Measurements from ENCODE around the gene H1-8. TPM values are rescaled to one million over a fixed set of nuclear protein-coding genes. Genes with fewer than 3 reads are reported as not detected.
A peak's percentile ranks its signal among the peaks of the same experiment; 100 is the strongest.

H1-8 gene
- polyA plus RNA-seq, 1 experiment = not detected

DNA sequence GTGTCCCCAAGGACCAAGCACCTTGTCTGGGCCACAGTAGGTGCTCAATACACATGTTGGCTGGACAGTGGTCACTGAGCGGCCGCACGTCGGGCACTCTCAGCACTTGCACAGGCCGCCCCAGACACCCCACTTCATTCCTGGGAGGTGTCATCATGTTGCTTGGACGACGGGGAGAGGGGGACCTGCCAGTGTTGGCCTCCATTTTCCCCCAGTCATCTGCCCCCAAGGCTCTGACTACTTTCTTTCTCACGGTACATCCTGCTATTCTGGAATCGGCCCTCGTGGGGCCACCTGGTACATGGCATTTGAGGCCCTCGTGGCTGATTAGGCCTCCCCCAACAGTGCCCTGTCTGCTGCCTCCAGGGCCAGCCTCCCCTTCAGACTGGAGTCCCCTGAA is 15.7 kb upstream of the H1-8 start:
- H3K9me3 ChIP-seq (ENCODE audit: control insufficient read depth, insufficient read depth, low read length) = no peaks in the 10 kb centered on the region; the same call in 1 of the 2 replicates
- H3K27me3 ChIP-seq (ENCODE audit: control insufficient read depth, insufficient read depth, low read length) = no peaks in the 10 kb centered on the region
- DNase-seq (ENCODE audit: low read depth, low spot score) = no peak
- TF ChIP-seq, protein P1, sequence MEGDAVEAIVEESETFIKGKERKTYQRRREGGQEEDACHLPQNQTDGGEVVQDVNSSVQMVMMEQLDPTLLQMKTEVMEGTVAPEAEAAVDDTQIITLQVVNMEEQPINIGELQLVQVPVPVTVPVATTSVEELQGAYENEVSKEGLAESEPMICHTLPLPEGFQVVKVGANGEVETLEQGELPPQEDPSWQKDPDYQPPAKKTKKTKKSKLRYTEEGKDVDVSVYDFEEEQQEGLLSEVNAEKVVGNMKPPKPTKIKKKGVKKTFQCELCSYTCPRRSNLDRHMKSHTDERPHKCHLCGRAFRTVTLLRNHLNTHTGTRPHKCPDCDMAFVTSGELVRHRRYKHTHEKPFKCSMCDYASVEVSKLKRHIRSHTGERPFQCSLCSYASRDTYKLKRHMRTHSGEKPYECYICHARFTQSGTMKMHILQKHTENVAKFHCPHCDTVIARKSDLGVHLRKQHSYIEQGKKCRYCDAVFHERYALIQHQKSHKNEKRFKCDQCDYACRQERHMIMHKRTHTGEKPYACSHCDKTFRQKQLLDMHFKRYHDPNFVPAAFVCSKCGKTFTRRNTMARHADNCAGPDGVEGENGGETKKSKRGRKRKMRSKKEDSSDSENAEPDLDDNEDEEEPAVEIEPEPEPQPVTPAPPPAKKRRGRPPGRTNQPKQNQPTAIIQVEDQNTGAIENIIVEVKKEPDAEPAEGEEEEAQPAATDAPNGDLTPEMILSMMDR (IDR thresholded peaks at IDR 0.05; ENCODE audit: low read depth, low read length) = no peak
- CTCF ChIA-PET = no interaction called here
- no peak overlapping the region for H3K27ac ChIP-seq (ENCODE audit: low read depth, low read length)
- no peak overlapping the region for H3K4me3 ChIP-seq (ENCODE audit: low read depth, low read length)
- POLR2A ChIA-PET = no interaction called here

DNA sequence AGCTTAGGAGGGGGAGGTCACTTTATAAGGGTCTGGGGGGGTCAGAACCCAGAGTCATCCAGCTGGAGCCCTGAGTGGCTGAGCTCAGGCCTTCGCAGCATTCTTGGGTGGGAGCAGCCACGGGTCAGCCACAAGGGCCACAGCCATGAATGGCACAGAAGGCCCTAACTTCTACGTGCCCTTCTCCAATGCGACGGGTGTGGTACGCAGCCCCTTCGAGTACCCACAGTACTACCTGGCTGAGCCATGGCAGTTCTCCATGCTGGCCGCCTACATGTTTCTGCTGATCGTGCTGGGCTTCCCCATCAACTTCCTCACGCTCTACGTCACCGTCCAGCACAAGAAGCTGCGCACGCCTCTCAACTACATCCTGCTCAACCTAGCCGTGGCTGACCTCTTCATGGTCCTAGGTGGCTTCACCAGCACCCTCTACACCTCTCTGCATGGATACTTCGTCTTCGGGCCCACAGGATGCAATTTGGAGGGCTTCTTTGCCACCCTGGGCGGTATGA is 14.3 kb upstream of the H1-8 start, which contains the start of gene RHO:
Gene RHO, plus strand, starts transcription at position 51 of the 512 bp plus-strand sequence. Its CDS starts 95 bp downstream, at position 146.
- CTCF ChIA-PET = no interaction called here

DNA sequence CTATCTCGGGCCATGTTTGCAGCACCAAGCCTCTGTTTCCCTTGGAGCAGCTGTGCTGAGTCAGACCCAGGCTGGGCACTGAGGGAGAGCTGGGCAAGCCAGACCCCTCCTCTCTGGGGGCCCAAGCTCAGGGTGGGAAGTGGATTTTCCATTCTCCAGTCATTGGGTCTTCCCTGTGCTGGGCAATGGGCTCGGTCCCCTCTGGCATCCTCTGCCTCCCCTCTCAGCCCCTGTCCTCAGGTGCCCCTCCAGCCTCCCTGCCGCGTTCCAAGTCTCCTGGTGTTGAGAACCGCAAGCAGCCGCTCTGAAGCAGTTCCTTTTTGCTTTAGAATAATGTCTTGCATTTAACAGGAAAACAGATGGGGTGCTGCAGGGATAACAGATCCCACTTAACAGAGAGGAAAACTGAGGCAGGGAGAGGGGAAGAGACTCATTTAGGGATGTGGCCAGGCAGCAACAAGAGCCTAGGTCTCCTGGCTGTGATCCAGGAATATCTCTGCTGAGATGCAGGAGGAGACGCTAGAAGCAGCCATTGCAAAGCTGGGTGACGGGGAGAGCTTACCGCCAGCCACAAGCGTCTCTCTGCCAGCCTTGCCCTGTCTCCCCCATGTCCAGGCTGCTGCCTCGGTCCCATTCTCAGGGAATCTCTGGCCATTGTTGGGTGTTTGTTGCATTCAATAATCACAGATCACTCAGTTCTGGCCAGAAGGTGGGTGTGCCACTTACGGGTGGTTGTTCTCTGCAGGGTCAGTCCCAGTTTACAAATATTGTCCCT is 13.4 kb upstream of the H1-8 start:
- no peak for DNase-seq (ENCODE audit: low read depth, low spot score)
- Histone ChIP-seq H3K27me3 (ENCODE audit: control insufficient read depth, insufficient read depth, low read length) (no peaks in the 10 kb centered on the region), H3K4me3 (ENCODE audit: low read depth, low read length) (no peak overlapping the region), H3K27ac (ENCODE audit: low read depth, low read length) (no peak overlapping the region), H3K9me3 (ENCODE audit: control insufficient read depth, insufficient read depth, low read length) (no peaks in the 10 kb centered on the region; the same call in 1 of the 2 replicates)
- ChIA-PET POLR2A (no interaction called here), CTCF (interaction anchor here (0.6 kb wide), 1 partner anchor 39 kb away, joined by 3 read pairs; no protein-coding TSS in a partner anchor)
- TF ChIP-seq, protein P1 (IDR thresholded peaks at IDR 0.05; ENCODE audit: low read depth, low read length) = no peak

More for the DNA sequence above, 14.3 kb upstream of the H1-8 start, which contains the start of gene RHO:
- H3K27me3 ChIP-seq (ENCODE audit: control insufficient read depth, insufficient read depth, low read length) = no peaks in the 10 kb centered on the region
- no peak within 1 kb of the TSS for H3K4me3 ChIP-seq (ENCODE audit: low read depth, low read length)
- H3K9me3 ChIP-seq (ENCODE audit: control insufficient read depth, insufficient read depth, low read length) = no peaks in the 10 kb centered on the region; the same call in 1 of the 2 replicates
- TF ChIP-seq, protein P1 (IDR thresholded peaks at IDR 0.05; ENCODE audit: low read depth, low read length) = no peak
- POLR2A ChIA-PET = no interaction called here
- DNase-seq (ENCODE audit: low read depth, low spot score) = no peak
- H3K27ac ChIP-seq (ENCODE audit: low read depth, low read length) = no peak within 1 kb of the TSS

DNA sequence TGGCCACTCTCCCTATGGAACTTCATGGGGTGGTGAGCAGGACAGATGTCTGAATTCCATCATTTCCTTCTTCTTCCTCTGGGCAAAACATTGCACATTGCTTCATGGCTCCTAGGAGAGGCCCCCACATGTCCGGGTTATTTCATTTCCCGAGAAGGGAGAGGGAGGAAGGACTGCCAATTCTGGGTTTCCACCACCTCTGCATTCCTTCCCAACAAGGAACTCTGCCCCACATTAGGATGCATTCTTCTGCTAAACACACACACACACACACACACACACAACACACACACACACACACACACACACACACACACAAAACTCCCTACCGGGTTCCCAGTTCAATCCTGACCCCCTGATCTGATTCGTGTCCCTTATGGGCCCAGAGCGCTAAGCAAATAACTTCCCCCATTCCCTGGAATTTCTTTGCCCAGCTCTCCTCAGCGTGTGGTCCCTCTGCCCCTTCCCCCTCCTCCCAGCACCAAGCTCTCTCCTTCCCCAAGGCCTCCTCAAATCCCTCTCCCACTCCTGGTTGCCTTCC is 12.7 kb upstream of the H1-8 start:
- DNase-seq (ENCODE audit: low read depth, low spot score) = peak; percentile 8
- TF ChIP-seq, protein P1 (IDR thresholded peaks at IDR 0.05; ENCODE audit: low read depth, low read length) = no peak
- no peak overlapping the region for H3K4me3 ChIP-seq (ENCODE audit: low read depth, low read length)
- CTCF ChIA-PET = interaction anchor here (0.6 kb wide), 1 partner anchor 40 kb away, joined by 3 read pairs; no protein-coding TSS in a partner anchor
- no peaks in the 10 kb centered on the region; the same call in 1 of the 2 replicates for H3K9me3 ChIP-seq (ENCODE audit: control insufficient read depth, insufficient read depth, low read length)
- POLR2A ChIA-PET = no interaction called here
- no peak overlapping the region for H3K27ac ChIP-seq (ENCODE audit: low read depth, low read length)
- no peaks in the 10 kb centered on the region for H3K27me3 ChIP-seq (ENCODE audit: control insufficient read depth, insufficient read depth, low read length)

DNA sequence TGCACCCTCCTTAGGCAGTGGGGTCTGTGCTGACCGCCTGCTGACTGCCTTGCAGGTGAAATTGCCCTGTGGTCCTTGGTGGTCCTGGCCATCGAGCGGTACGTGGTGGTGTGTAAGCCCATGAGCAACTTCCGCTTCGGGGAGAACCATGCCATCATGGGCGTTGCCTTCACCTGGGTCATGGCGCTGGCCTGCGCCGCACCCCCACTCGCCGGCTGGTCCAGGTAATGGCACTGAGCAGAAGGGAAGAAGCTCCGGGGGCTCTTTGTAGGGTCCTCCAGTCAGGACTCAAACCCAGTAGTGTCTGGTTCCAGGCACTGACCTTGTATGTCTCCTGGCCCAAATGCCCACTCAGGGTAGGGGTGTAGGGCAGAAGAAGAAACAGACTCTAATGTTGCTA is 12.2 kb upstream of the H1-8 start:
- no peaks in the 10 kb centered on the region; the same call in 1 of the 2 replicates for H3K9me3 ChIP-seq (ENCODE audit: control insufficient read depth, insufficient read depth, low read length)
- H3K27ac ChIP-seq (ENCODE audit: low read depth, low read length) = no peak overlapping the region
- H3K4me3 ChIP-seq (ENCODE audit: low read depth, low read length) = no peak overlapping the region
- ChIA-PET CTCF (interaction anchor here (0.6 kb wide), 1 partner anchor 298 kb away, joined by 4 read pairs; no protein-coding TSS in a partner anchor), POLR2A (no interaction called here)
- H3K27me3 ChIP-seq (ENCODE audit: control insufficient read depth, insufficient read depth, low read length) = no peaks in the 10 kb centered on the region
- TF ChIP-seq, protein P1 (IDR thresholded peaks at IDR 0.05; ENCODE audit: low read depth, low read length) = no peak
- DNase-seq (ENCODE audit: low read depth, low spot score) = no peak
